ENCODE results near the gene ESPL1.

Gene ESPL1

DNA sequence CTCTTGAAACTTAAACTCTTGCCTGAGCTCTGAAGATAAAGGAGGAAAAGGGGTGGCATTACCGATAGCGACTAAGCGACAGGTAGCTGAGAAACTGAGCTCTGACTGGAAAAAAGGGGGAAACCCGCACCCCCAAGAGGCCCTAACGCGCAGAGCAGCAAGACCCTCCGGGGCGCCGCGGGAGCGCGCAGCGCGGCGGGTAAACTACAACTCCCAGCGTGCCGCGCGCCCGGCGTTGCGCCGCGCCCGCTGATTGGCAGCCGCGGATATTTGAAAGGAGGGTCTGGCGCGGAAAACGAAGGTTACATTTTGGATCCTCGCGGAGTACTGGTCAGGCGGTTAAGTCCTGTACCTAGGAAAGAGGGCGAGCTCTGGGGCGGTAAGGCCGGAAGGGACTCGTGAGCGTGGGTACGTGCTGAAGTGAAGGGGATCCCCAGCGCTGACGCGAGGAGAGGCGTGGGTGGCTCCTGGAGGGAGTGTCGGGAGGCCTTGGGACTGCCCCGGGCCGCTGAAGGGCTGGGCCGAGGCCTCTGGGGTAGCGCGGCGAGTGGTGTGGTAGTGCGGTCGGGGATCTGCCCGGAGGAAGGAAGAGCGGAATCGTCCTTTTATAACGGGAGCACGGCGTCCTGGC, at the start of gene ESPL1:
Gene ESPL1 (plus strand): TSS at position 301 of the 631 bp plus-strand sequence. CDS start 468 bp downstream, outside the sequence.
- DNase-seq (ENCODE audit: low read depth in 2 of 2): peak; percentile 73 to 74

DNA sequence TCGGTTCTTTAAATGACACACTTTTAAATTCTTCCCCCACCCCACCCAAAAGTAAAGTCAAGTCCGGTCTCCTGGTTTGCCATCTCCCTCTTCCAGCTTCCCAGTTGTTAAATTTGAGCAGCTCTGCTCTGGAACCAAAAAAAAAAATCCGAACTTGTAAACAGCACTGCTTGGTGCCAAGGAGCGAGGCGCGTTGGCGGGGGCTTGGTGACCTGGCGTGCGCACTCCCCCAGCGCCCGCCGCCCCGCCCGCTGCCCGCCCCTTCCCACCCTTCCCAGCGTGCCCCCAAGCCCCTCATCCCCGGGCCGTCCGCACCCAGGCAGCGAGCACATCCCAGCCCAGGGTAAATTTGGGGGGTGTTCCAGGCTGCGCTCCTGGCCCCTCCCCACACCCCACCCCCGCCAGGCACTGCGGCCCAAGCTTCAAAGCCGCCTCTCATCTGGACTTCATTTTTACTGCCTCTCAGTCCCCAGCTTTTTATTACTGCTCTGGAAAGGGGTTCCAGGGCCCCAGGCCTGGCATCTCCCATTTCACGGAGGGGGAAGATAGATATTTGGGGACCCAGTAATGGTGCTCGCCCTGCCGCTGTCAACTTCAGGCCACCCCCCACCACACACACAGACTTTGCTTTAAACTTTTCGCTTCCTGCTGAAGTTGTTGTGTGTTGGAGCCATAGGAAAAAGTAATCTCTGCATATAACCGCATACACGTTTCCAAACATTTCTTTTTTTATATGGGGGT, 49.4 kb upstream of the ESPL1 start:
- DNase-seq (ENCODE audit: low read depth in 2 of 2): no peak

DNA sequence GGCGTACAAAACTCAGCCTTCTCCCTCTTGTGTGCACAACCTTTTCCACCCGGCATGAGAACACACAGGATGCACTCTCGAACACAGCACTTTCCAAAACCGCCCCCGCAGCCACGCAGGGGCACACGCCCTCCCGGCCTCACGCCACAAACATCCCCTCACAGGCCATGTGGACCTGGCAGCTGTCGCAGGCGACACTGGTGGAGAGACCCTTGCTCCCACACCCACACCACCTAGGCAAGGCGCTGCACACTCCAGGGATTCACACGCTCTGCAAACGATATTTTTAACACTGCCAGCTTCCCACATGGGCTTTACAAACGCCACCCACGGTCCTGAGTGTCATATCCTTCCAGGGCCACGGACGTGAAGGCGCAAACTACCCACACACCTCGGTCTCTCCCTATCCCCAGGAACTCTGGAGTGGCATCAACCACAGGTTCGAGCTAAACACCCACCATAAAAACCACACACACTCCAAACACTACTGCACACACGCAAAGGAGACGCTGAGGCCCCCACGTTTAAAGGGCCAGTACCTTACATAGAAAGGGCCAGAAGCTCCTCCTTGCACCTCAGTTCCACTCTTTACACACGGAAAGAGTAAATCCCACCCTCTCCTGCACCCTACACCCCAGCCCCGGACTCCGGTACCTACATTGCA, 48.7 kb upstream of the ESPL1 start:
- peak; percentile 54 to 65 for DNase-seq (ENCODE audit: low read depth in 2 of 2)

GRCh38 chr12:53219956-53220693, 48.0 kb upstream of the ESPL1 start:
- DNase-seq (ENCODE audit: low read depth in 2 of 2): peak in 1 of 2 donors; percentile 47

GRCh38 chr12:53220694-53221202, 47.4 kb upstream of the ESPL1 start:
- peak in 1 of 2 donors; percentile 70 for DNase-seq (ENCODE audit: low read depth in 2 of 2)

DNA sequence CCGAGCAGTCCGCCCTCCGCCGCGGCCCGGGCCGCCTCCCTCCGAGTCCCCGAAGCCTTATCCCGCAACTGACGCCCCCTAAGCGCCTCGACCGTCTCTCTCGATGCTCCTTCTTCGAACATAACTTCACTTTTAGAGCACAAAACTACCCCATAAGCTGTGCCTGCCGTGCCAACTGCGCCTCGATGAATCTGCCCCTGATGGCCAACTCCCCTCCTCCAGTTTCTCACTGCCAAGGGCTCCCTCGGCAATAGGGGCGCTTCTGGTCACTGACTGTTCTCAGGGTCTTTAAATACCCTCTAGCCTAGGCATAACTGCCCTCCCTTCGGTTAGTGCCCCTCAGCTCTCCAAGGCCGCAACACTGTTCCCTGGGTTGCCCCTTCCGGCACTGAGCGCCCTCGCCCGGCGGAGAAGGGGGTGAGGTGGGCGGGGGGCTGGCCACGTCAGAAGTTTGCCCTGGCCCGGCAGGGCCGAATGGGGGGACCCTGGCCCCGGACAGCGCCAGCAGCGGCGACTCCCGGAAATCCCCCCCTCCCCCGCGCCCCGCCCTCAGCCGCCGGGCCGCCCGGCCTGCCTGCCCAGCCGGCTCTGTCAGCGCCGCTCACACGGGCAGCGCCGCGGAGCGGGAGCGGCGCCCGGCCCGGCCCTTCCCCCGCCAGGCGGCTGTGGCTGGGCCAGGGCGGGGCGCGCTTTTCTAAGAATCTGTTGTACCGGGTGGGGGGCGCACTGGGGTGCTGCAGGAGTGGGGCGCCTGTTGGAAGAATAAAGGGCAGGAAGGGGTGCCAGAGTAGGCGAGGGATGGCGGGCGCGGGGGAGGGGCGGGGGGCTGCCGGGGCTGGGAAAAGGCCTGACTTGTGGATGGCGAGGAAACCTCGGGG, 46.7 kb upstream of the ESPL1 start:
- no peak for DNase-seq (ENCODE audit: low read depth in 2 of 2)

GRCh38 chr12:53222170-53222721, 45.9 kb upstream of the ESPL1 start:
- DNase-seq (ENCODE audit: low read depth in 2 of 2): no peak

DNA sequence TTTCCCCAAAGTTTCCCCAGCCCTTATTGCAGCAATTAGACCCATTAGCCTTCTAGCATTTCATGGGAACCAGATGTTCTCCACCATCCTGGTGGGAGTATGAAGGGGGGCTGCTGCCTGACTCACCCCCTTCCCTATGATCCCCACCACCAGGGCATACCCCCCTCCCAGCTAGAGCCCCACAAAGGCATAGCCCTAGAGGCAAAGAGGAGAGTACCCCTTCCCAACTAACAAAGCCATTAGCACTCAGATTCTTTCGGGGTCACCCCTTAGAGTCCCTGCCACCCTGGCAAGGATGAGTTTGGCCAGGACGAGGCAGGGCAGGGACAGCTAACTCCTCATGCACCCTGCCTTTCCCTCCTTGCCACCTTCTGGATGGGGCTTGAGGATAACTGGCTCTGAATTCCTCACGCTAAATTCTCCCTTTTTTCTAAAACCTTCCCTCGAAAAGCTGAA, 45.3 kb upstream of the ESPL1 start:
- DNase-seq (ENCODE audit: low read depth in 2 of 2): no peak

DNA sequence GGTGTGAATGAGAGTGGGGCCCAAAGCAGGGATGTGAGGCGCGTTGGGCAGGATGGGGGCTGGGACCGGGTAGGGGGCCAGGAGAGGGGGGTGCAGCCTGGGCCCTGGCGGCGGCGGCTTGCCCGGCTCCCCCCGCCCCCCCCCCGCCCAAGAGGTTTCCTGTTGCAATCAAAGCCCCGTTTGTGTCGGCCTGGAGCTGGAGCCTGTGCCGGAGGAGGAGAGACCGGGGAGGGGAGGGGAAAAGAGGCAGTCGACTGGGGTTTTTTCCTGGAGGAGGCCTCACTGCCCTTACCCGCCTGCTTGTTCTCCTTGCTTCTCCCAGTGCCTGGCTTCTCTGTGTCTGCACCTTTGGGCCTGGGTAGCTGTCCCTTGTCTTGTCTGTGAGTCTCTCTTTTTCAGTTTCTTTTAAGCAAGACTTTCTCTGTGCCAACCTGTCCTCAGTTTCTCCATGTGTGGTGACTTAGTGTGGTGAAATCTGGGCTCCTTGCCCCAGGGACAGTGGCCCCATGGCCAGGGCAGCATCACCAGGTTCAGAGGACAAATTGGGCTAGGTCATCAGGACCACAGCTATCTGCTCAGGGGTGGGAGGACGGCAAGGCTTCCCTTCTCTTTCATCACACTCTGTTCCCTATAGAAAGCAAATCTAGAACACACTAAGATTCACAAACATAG, 44.6 kb upstream of the ESPL1 start:
- DNase-seq (ENCODE audit: low read depth in 2 of 2): no peak

- DNase-seq (ENCODE audit: low read depth in 2 of 2): no peak
These were observed 43.8 kb upstream of the ESPL1 start for GRCh38 chr12:53224061-53224896.

- DNase-seq (ENCODE audit: low read depth in 2 of 2): no peak
These were observed 43.0 kb upstream of the ESPL1 start for GRCh38 chr12:53224897-53225634.

GRCh38 chr12:53225635-53226424, 42.3 kb upstream of the ESPL1 start:
- no peak for DNase-seq (ENCODE audit: low read depth in 2 of 2)

GRCh38 chr12:53226815-53227214, 41.3 kb upstream of the ESPL1 start:
- DNase-seq (ENCODE audit: low read depth in 2 of 2): no peak

DNA sequence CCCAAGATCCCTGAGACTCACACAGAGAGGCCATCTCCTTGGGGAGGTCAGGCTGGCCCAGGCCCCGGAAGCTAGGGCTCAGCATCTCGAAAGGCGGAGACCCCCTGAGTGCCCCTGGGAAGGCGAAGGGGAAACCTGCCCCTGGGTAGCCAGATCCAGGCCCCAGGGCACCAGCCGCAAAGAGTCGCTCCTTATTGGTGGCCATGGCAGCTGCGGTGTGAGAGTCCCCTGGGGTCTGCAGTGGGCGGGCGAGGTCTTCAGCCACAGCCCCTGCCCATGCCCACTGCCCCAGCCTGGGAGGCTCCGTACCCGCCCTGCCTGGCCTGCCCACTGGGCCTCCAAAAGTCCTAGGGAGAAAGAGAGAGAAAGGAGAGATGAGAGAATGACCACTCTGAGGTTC, 40.8 kb upstream of the ESPL1 start:
- DNase-seq (ENCODE audit: low read depth in 2 of 2): no peak

GRCh38 chr12:53227836-53228235, 40.3 kb upstream of the ESPL1 start:
- DNase-seq (ENCODE audit: low read depth in 2 of 2): no peak

- DNase-seq (ENCODE audit: low read depth in 2 of 2): no peak
These were observed 38.6 kb upstream of the ESPL1 start for GRCh38 chr12:53229454-53229853.

- DNase-seq (ENCODE audit: low read depth in 2 of 2): no peak
These were observed 37.8 kb upstream of the ESPL1 start for GRCh38 chr12:53230108-53230845.
